ENCODE results near the gene RAG1. TPM values are rescaled to one million over a fixed set of nuclear protein-coding genes. Genes with fewer than 3 reads are reported as not detected.

The RAG1 gene
- total RNA-seq, 1 donor from 2014 or later: 0.24 TPM

DNA sequence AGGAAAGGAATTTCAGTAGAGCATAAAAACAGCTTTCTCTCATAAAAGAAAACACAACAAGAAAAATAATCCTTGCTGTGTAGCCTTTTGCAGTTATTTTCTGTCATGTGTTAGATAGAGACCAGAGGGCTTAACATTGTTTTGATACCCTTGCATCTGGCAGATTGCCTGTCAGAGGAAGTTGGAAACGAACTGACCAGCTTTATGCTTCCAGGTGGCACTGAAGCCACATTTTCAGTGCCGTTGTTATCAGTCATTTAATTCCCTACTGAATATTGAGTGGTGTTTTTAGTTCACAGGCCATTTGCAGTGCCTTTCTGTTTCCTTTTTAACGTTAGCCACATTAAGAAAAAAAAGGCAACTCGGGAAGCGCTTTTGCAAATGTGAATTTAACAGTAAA lies 51.7 kb downstream of the RAG1 start:
- Mint-ChIP-seq H3K27ac (no peak overlapping the region), H3K36me3 (ENCODE audit: low read depth) (no peaks in the 10 kb centered on the region), H3K4me1 (peaks cover 11% of the 10 kb centered on the region), H3K27me3 (peaks cover 17% of the 10 kb centered on the region), H3K9me3 (no peaks in the 10 kb centered on the region), H3K4me3 (no peak overlapping the region)
- intact Hi-C loops (cut with micrococcal nuclease): no loop called here
- ChIA-PET POLR2A (interaction anchor here (0.7 kb wide), 1 partner anchor 81 kb away, joined by 3 read pairs; no protein-coding TSS in a partner anchor), CTCF (interaction anchor here (0.8 kb wide), 1 partner anchor 55 kb away, joined by 3 read pairs; no protein-coding TSS in a partner anchor)
- no peak for ATAC-seq (ENCODE audit: low read depth)
- TF ChIP-seq, protein P1, sequence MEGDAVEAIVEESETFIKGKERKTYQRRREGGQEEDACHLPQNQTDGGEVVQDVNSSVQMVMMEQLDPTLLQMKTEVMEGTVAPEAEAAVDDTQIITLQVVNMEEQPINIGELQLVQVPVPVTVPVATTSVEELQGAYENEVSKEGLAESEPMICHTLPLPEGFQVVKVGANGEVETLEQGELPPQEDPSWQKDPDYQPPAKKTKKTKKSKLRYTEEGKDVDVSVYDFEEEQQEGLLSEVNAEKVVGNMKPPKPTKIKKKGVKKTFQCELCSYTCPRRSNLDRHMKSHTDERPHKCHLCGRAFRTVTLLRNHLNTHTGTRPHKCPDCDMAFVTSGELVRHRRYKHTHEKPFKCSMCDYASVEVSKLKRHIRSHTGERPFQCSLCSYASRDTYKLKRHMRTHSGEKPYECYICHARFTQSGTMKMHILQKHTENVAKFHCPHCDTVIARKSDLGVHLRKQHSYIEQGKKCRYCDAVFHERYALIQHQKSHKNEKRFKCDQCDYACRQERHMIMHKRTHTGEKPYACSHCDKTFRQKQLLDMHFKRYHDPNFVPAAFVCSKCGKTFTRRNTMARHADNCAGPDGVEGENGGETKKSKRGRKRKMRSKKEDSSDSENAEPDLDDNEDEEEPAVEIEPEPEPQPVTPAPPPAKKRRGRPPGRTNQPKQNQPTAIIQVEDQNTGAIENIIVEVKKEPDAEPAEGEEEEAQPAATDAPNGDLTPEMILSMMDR (IDR thresholded peaks at IDR 0.05): no peak
- DNase-seq: no peak

DNA sequence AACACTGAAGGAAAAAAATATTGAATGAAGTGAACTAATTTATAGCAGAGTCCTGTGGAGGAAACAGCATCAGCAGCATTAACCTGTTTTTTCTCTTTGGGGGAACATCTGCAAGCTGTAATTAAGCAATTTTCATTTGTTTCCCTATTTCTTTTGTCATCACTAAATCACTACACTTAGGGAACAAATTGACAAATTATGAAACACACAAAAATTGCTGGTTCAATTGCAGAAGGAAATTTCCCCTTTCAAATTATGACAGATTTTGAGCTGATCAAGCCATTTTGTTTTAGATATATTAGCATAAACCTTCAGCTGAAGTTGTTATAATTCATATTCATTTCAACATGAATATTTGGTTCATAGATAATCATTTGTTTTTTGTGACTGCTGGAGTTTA lies 52.4 kb downstream of the RAG1 start:
- intact Hi-C loops (cut with micrococcal nuclease): no loop called here
- no peak overlapping the region for H3K27ac Mint-ChIP-seq
- DNase-seq: no peak
- H3K9me3 Mint-ChIP-seq: no peaks in the 10 kb centered on the region
- peaks cover 18% of the 10 kb centered on the region for H3K27me3 Mint-ChIP-seq
- ChIA-PET CTCF (no interaction called here), POLR2A (no interaction called here)
- H3K4me3 Mint-ChIP-seq: no peak overlapping the region
- H3K4me1 Mint-ChIP-seq: peaks cover 11% of the 10 kb centered on the region
- ATAC-seq (ENCODE audit: low read depth): no peak
- TF ChIP-seq, protein P1 (IDR thresholded peaks at IDR 0.05): no peak
- H3K36me3 Mint-ChIP-seq (ENCODE audit: low read depth): no peaks in the 10 kb centered on the region

DNA sequence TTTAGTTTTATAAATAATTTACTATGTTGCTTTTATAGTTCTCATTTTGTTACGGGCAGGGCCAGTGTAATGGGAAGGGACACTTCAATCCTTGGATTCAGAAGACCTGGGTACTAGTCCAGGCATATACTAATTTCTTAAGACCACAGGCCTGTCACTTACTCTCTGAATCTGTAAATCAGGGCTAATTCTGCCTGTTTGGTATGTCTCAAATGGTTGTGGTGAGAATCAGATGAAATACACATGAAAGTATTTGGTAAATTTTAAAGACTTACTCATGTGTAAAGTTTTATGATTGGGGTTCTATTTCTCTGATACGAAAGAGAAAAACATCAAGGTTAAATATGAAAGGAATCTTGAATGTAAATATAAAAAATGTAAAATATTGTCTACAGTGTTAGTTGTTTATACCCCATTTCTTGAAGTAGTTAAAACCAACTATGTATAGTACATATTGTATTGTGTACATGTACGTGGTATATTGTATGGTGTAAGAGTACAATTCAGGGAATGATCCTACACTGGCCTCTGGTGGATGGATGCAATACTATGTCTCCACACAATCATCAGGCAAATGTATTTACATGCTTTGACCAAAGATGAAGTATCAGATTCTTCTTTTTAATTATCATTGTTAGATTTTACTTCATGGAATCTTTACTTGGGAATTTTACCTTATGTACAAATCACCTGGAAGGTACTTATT lies 54.8 kb downstream of the RAG1 start:
- CTCF ChIA-PET: interaction anchor here (0.6 kb wide), 1 partner anchor 405 kb away, joined by 3 read pairs; no protein-coding TSS in a partner anchor
- H3K36me3 Mint-ChIP-seq (ENCODE audit: low read depth): no peaks in the 10 kb centered on the region
- H3K4me3 Mint-ChIP-seq: no peak overlapping the region
- ATAC-seq (ENCODE audit: low read depth) (no peak), DNase-seq (no peak)
- H3K27ac Mint-ChIP-seq: no peak overlapping the region
- POLR2A ChIA-PET: no interaction called here
- intact Hi-C loops (cut with micrococcal nuclease): no loop called here
- H3K4me1 Mint-ChIP-seq: peaks cover 11% of the 10 kb centered on the region
- TF ChIP-seq, protein P1 (IDR thresholded peaks at IDR 0.05): no peak
- peaks cover 17% of the 10 kb centered on the region for H3K27me3 Mint-ChIP-seq
- H3K9me3 Mint-ChIP-seq: no peaks in the 10 kb centered on the region

DNA sequence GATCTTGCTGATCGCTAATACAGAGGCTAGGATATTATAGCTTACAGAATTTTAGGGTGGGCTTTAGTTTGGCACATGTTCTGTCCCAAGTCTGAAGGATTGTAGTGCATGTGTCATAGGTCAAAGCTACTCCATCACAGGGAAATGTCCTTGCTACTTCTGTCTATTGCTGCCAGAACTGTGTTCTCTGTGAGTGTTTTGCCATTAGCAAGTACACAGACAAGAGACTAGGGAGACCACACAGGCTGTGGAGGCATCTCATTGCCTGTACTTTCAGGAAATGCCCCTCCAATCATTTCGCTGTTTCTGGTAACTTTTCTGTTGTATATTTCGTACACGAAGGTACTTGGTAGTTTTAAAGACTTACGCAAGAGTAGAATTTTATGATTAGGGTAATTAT lies 55.7 kb downstream of the RAG1 start:
- H3K27ac Mint-ChIP-seq: no peak overlapping the region
- peaks cover 13% of the 10 kb centered on the region for H3K27me3 Mint-ChIP-seq

DNA sequence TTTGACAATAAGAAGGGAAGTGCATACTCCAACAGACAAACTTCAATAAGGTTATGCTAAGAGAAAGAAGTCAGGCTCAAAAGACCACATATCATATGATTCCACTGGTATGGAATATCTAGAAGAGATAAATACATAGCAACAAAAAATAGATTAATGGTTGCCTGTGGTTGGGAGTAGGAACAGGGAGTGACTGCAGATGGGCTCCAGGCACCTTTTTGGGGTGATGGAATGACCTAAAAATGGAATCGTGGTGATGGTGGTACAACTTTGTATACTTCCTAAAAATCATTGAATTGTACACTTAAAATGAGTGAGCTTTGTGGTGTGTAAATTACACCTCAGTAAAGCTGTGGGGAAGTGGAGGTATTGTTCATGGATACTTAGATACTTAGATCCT lies 59.2 kb downstream of the RAG1 start:
- H3K27ac Mint-ChIP-seq: no peak overlapping the region
- CTCF ChIA-PET: no interaction called here

More for the DNA sequence above, 55.7 kb downstream of the RAG1 start:
- no peaks in the 10 kb centered on the region for H3K36me3 Mint-ChIP-seq (ENCODE audit: low read depth)
- peaks cover 11% of the 10 kb centered on the region for H3K4me1 Mint-ChIP-seq
- POLR2A ChIA-PET: no interaction called here
- CTCF ChIA-PET: no interaction called here
- intact Hi-C loops (cut with micrococcal nuclease): no loop called here
- no peaks in the 10 kb centered on the region for H3K9me3 Mint-ChIP-seq
- TF ChIP-seq, protein P1 (IDR thresholded peaks at IDR 0.05): no peak
- H3K4me3 Mint-ChIP-seq: no peak overlapping the region
- DNase-seq: no peak
- no peak for ATAC-seq (ENCODE audit: low read depth)

More for the DNA sequence above, 59.2 kb downstream of the RAG1 start:
- H3K27me3 Mint-ChIP-seq: peaks cover 10% of the 10 kb centered on the region
- no peaks in the 10 kb centered on the region for H3K4me1 Mint-ChIP-seq
- DNase-seq (no peak), ATAC-seq (ENCODE audit: low read depth) (no peak)
- intact Hi-C loops (cut with micrococcal nuclease): no loop called here
- no peak overlapping the region for H3K4me3 Mint-ChIP-seq
- TF ChIP-seq, protein P1 (IDR thresholded peaks at IDR 0.05): no peak
- no peaks in the 10 kb centered on the region for H3K9me3 Mint-ChIP-seq
- POLR2A ChIA-PET: no interaction called here
- no peaks in the 10 kb centered on the region for H3K36me3 Mint-ChIP-seq (ENCODE audit: low read depth)
